A549 (cell line): ENCODE measurements around the gene HOXD9. TPM values are rescaled to one million over a fixed set of nuclear protein-coding genes. Genes with fewer than 3 reads are reported as not detected.

Source experiments
- ATAC-seq, 2 experiments: fragments of 200-7000 bp in 1 of 2; fragments of >200 bp in 1 of 2; cut with Nextera tagmentation in 1 of 2; cut with Tn5 transposase in 1 of 2; 3 replicates each; pipeline versions ENCODE4 v1.8.0 to v1.9.1; 2018 to 2020; ENCODE audit warnings: mild to moderate bottlenecking in 1 of 2, moderate library complexity in 1 of 2
- CTCF ChIA-PET: fragments of 300-600 bp; sonication (Branson Sonifier 250); formaldehyde crosslinking; extraction: SDS; loops from one replicate; lab custom pipeline; 2021; ENCODE audit warnings: antibody characterized with exemption, inconsistent platforms; lab: Yijun Ruan, JAX
- POLR2A ChIA-PET: fragments of 350-600 bp; formaldehyde crosslinking; extraction: SDS; loops from one replicate; lab custom pipeline; 2021; ENCODE audit warnings: antibody characterized with exemption, inconsistent platforms; lab: Yijun Ruan, JAX
- DNase-seq, 2 experiments: peaks; one replicate each; pipeline versions ENCODE4 v3.0.0 to v3.0.0-alpha.2; 2011 to 2016; ENCODE audit warnings: low read depth in 1 of 2, low spot score in 1 of 2
- FAIRE-seq: peaks from 2 replicates; lab custom pipeline; 2011; peaks lifted over from hg19 to GRCh38; lab: Jason Lieb, UNC
- H3K27ac ChIP-seq, 2 experiments: fragments of >200 bp; sonication (Bioruptor Twin); formaldehyde crosslinking; 3 replicates each; pipeline ENCODE4 v1.5.1; 2016 to 2017
- H3K4me1 ChIP-seq: fragments of >200 bp; sonication (Bioruptor Twin); formaldehyde crosslinking; 3 replicates; pipeline ENCODE4 v1.6.1; 2016
- H3K4me2 ChIP-seq: fragments of >200 bp; sonication (Bioruptor Twin); formaldehyde crosslinking; 3 replicates; pipeline ENCODE4 v1.6.1; 2016
- H3K4me3 ChIP-seq: fragments of >200 bp; sonication (Bioruptor Twin); formaldehyde crosslinking; 3 replicates; pipeline ENCODE4 v1.5.1; 2016
- H3K9me3 ChIP-seq: fragments of >200 bp; sonication (Bioruptor Twin); formaldehyde crosslinking; 3 replicates; pipeline ENCODE4 v1.6.1; 2016
- CHD2 ChIP-seq: fragments of 150-350 bp; IDR thresholded peaks from 2 replicates; pipeline ENCODE4 v1.6.1; 2014; ENCODE audit warnings: low read length; ENCODE audit not compliant: partially characterized antibody
- EHF ChIP-seq: fragments of 250-450 bp; sonication (Bioruptor Pico); IDR thresholded peaks from 2 replicates; pipeline ENCODE4 v1.5.0; 2020; ENCODE audit warnings: mild to moderate bottlenecking
- HOXA7 ChIP-seq: fragments of 250-450 bp; sonication (Bioruptor Pico); IDR thresholded peaks from 2 replicates; pipeline ENCODE4 v1.5.0; 2020; ENCODE audit warnings: mild to moderate bottlenecking, moderate library complexity
- JUN ChIP-seq, 2 experiments: fragments of >200 bp; sonication (Bioruptor Twin); formaldehyde crosslinking; IDR thresholded peaks; 2 replicates in 1 of 2; 3 replicates in 1 of 2; pipeline ENCODE4 v1.6.1; 2016 to 2017
- KDM5A ChIP-seq: fragments of 200-600 bp; sonication (generic); IDR thresholded peaks from 2 replicates; pipeline ENCODE4 v1.6.1; 2016; ENCODE audit warnings: antibody characterized with exemption, mild to moderate bottlenecking
- MAZ ChIP-seq: fragments of 150-350 bp; IDR thresholded peaks from 2 replicates; pipeline ENCODE4 v1.6.1; 2014; ENCODE audit warnings: antibody characterized with exemption, low read depth, low read length, borderline replicate concordance
- REST ChIP-seq: fragments of 200-600 bp; sonication (generic); IDR thresholded peaks from 2 replicates; pipeline ENCODE4 v1.6.1; 2016; ENCODE audit warnings: antibody characterized with exemption, mild to moderate bottlenecking, moderate library complexity
- RFX5 ChIP-seq: fragments of 450-650 bp; IDR thresholded peaks from 2 replicates; pipeline ENCODE4 v1.7.1; 2014; ENCODE audit warnings: antibody characterized with exemption, mild to moderate bottlenecking, moderate library complexity
- SREBF2 ChIP-seq: fragments of 450-650 bp; IDR thresholded peaks from 2 replicates; pipeline ENCODE4 v1.6.1; 2014; ENCODE audit warnings: mild to moderate bottlenecking, moderate library complexity
- ZFP36 ChIP-seq: fragments of 450-650 bp; IDR thresholded peaks from 2 replicates; pipeline ENCODE4 v1.6.1; 2014; ENCODE audit warnings: borderline replicate concordance; ENCODE audit not compliant: partially characterized antibody
- ZNF302 ChIP-seq: fragments of 250-450 bp; sonication (Bioruptor Pico); IDR thresholded peaks from 2 replicates; pipeline ENCODE4 v1.9.0; 2021; ENCODE audit warnings: inconsistent platforms, mild to moderate bottlenecking, moderate library complexity
- ZSCAN20 ChIP-seq: fragments of 250-450 bp; sonication (Bioruptor Pico); IDR thresholded peaks from 2 replicates; pipeline ENCODE4 v1.8.0; 2022; ENCODE audit warnings: mild to moderate bottlenecking, moderate library complexity
- WGBS: methylation state at CpG from one replicate; pipeline ENCODE4 v1.1.6; 2017; ENCODE audit errors: missing lambda C conversion rate; 5-methylcytosine and 5-hydroxymethylcytosine counted together
- polyA plus RNA-seq, 4 experiments: library from polyadenylated mRNA; depleted of rRNA in 3 of 4; stranded (reverse); fragments of >200 nt; fragmentation: RNase III in 1 of 4; extraction: RNeasy Plus Mini Kit Qiagen cat#74134 plus additional on column Dnase treatment in 1 of 4; gene quantifications; 2 replicates in 3 of 4; 3 replicates in 1 of 4; pipeline ENCODE4 v1.2.3, GENCODE V29; 2011 to 2017
- TF ChIP-seq, protein P1 (sequence below): IDR thresholded peaks from 2 replicates; pipeline ENCODE4 v1.6.1; 2012; ENCODE audit warnings: low read depth, borderline replicate concordance
- TF ChIP-seq, protein P2 (sequence below): IDR thresholded peaks from 2 replicates; pipeline ENCODE4 v1.6.1; 2012

HOXD9 gene
- polyA plus RNA-seq, 2 of the 4 experiments (the other 2 are of a cell fraction), result 0.45 to 1.0 TPM

DNA sequence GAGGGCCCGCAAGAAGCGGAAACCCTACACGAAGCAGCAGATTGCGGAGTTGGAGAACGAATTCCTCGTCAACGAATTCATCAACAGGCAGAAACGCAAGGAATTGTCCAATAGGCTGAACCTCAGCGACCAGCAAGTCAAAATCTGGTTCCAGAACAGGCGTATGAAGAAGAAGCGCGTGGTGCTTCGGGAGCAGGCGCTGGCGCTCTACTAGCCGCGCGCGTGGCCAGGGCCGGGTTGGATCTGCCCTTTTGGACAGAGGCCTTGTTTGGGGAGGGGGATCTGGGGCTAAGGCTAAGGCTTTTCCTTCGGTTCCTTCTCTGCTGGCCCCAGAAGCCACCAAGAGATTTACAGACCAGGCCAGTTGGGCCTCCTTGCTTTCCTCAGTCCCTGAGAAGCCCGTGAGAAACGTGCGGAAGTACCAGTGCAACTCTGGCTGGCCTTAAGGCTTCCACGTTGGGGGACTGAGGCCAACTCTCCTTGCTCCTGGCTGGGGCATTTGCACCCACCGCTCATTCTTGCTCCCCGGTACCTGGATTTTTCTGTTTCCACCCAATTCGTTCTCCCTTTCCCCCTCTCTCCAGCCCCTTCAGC lies 21.9 kb upstream of the HOXD9 start:
- no peak for FAIRE-seq
- ChIA-PET POLR2A (no interaction called here), CTCF (interaction anchor here (2.6 kb wide), 1 partner anchor 11 kb away, joined by 17 read pairs; no protein-coding TSS in a partner anchor)
- Histone ChIP-seq H3K9me3 (no peaks in the 10 kb centered on the region), H3K4me2 (no peak overlapping the region), H3K4me3 (no peak overlapping the region)
- WGBS, result 82% methylated on average over 28 of the region's 28 CpGs
- ATAC-seq, result no peak
- no peak for DNase-seq
- TF ChIP-seq CHD2 (no peak), ZFP36 (no peak), MAZ (no peak)
- TF ChIP-seq, all 56 proteins: peak for 0
- Histone ChIP-seq H3K4me1 (peaks cover 24% of the 10 kb centered on the region), H3K27ac (no peak overlapping the region)

GRCh38 chr2:176101216-176101830 lies 21.2 kb upstream of the HOXD9 start:
- Histone ChIP-seq H3K27ac (no peak overlapping the region), H3K4me1 (peaks cover 30% of the 10 kb centered on the region), H3K4me2 (no peak overlapping the region), H3K4me3 (no peak overlapping the region), H3K9me3 (no peaks in the 10 kb centered on the region)
- no peak for DNase-seq
- ChIA-PET POLR2A (no interaction called here), CTCF (interaction anchor here (1.3 to 2.6 kb wide), 3 partner anchors 10 to 551 kb away, joined by 3 to 17 read pairs (median 7); no protein-coding TSS in a partner anchor)
- TF ChIP-seq SREBF2 (no peak), ZFP36 (no peak), ZNF302 (no peak), ZSCAN20 (CRISPR knock-in tag) (no peak), REST (no peak), JUN (IDR thresholded peaks at IDR 0.05) (no peak), CHD2 (no peak), HOXA7 (CRISPR knock-in tag) (no peak), EHF (CRISPR knock-in tag) (no peak), RFX5 (no peak)
- TF ChIP-seq, protein P1, sequence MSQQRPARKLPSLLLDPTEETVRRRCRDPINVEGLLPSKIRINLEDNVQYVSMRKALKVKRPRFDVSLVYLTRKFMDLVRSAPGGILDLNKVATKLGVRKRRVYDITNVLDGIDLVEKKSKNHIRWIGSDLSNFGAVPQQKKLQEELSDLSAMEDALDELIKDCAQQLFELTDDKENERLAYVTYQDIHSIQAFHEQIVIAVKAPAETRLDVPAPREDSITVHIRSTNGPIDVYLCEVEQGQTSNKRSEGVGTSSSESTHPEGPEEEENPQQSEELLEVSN, result no peak
- TF ChIP-seq, protein P2, sequence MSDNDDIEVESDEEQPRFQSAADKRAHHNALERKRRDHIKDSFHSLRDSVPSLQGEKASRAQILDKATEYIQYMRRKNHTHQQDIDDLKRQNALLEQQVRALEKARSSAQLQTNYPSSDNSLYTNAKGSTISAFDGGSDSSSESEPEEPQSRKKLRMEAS, result no peak
- 67% methylated on average over 2 of the region's 2 CpGs for WGBS
- no peak for FAIRE-seq
- no peak for ATAC-seq

GRCh38 chr2:176101842-176102241 lies 20.7 kb upstream of the HOXD9 start:
- POLR2A ChIA-PET, result no interaction called here
- Histone ChIP-seq H3K4me1 (peaks cover 32% of the 10 kb centered on the region), H3K4me3 (no peak overlapping the region), H3K27ac (no peak overlapping the region), H3K4me2 (no peak overlapping the region), H3K9me3 (no peaks in the 10 kb centered on the region)
- DNase-seq (no peak), ATAC-seq (no peak), FAIRE-seq (no peak)
- CTCF ChIA-PET, result interaction anchor here (1.3 to 2.6 kb wide), 3 partner anchors 9 to 551 kb away, joined by 3 to 17 read pairs (median 7); no protein-coding TSS in a partner anchor
- WGBS, result 88% methylated on average over 5 of the region's 5 CpGs
- no peak for TF ChIP-seq KDM5A
